HG02938 (cell line): ENCODE measurements around the gene HES4.

Experiments used
- ATAC-seq: cut with Tn5 transposase; IDR thresholded peaks from one replicate; pipeline ENCODE4 v1.9.1; 2021; ENCODE audit warnings: mild to moderate bottlenecking, moderate library complexity; ENCODE audit not compliant: unreplicated experiment

The HES4 gene

GRCh38 chr1:953524-954320, 46.2 kb downstream of the HES4 start:
- ATAC-seq: no peak

GRCh38 chr1:952603-953002, 47.3 kb downstream of the HES4 start:
- no peak for ATAC-seq

GRCh38 chr1:952201-952600, 47.7 kb downstream of the HES4 start:
- ATAC-seq: no peak

GRCh38 chr1:951364-951763, 48.5 kb downstream of the HES4 start:
- ATAC-seq: no peak

GRCh38 chr1:950881-951280, 49.0 kb downstream of the HES4 start:
- no peak for ATAC-seq

DNA sequence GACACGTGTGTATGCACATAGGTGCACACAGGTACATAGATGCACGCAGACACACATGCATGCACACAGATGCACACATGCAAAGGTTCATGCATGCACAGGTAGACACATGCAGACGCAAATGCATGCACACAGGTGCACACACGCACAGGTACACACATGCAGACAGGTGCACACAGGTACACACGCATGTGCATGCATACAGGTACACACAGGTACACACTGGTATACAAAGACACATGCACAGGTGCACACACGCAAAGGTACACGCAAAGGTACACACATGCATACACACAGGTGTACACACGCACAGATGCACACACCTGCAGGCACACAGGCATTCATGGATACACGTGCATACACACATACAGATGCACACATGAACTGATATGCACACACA, 49.6 kb downstream of the HES4 start:
- no peak for ATAC-seq
